ENCODE data around the gene MS4A6A. TPM values are rescaled to one million over a fixed set of nuclear protein-coding genes. Genes with fewer than 3 reads are reported as not detected.

MS4A6A gene
- total RNA-seq, 4 donors from 2014 or later = 4.6 to 26.6 (median 18.8) TPM

DNA sequence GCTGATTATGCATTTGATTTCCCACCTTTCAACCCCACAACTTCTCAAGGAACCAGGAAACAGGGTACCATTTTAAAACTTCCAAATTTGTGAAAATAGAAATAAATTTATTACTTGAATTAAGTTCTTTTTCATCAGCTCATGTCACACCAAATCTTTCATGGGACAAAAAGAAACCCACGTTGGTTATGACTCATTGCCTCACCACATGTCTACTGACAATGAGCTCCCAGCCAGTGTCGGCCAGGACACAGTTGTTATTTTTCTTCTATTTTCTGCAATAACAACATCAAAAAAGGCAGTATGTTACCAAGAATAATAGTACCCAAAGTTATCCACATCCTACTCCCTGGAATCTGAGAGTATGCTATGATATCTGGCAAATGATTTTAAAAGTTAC, 17.3 kb downstream of the MS4A6A start:
- no peaks in the 10 kb centered on the region for H3K4me1 ChIP-seq
- no peak for ATAC-seq
- TF ChIP-seq, protein P1, sequence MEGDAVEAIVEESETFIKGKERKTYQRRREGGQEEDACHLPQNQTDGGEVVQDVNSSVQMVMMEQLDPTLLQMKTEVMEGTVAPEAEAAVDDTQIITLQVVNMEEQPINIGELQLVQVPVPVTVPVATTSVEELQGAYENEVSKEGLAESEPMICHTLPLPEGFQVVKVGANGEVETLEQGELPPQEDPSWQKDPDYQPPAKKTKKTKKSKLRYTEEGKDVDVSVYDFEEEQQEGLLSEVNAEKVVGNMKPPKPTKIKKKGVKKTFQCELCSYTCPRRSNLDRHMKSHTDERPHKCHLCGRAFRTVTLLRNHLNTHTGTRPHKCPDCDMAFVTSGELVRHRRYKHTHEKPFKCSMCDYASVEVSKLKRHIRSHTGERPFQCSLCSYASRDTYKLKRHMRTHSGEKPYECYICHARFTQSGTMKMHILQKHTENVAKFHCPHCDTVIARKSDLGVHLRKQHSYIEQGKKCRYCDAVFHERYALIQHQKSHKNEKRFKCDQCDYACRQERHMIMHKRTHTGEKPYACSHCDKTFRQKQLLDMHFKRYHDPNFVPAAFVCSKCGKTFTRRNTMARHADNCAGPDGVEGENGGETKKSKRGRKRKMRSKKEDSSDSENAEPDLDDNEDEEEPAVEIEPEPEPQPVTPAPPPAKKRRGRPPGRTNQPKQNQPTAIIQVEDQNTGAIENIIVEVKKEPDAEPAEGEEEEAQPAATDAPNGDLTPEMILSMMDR (IDR thresholded peaks at IDR 0.05 in 4 of 5, conservative IDR thresholded peaks at IDR 0.05 in 1 of 5) = no peak
- no peak for TF ChIP-seq POLR2A (IDR thresholded peaks at IDR 0.05)
- H3K36me3 ChIP-seq = no peaks in the 10 kb centered on the region
- DNase-seq = no peak
- intact Hi-C loops (cut with DNase I; ENCODE audit: low total_unique reads) = no loop called here
- H3K9me3 ChIP-seq = no peaks in the 10 kb centered on the region
- H3K4me3 ChIP-seq = no peak overlapping the region
- H3K27ac ChIP-seq = no peak overlapping the region
- H3K27me3 ChIP-seq = no peaks in the 10 kb centered on the region
- in situ Hi-C loops (cut with MboI; ENCODE audit: low sequenced_read_pairs in 4 of 4) = no loop called here

DNA sequence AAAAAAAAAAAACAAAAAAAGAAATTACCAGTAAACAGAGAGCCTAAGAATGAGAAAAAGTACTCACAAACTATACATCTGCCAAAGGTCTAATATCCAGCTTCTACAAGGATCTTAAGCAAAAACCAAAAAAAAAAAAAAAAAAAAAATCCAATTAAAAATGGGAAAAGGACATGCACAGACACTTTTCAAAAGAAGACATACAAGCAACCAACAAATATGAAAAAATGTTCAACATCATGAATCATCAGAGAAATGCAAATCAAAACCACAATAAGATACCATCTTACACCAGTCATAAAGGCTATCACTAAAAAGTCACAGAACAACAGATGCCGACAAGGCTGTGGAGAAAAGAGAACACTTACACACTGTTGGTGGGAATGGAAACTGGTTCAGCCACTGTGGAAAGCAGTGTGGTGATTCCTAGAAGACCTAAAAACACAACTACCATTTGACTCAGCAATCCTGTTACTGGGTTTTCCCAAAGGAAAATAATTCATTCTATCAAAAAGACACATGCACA, 18.3 kb downstream of the MS4A6A start:
- intact Hi-C loops (cut with DNase I; ENCODE audit: low total_unique reads) (no loop called here), in situ Hi-C loops (cut with MboI; ENCODE audit: low sequenced_read_pairs in 4 of 4) (no loop called here)
- DNase-seq = no peak
- no peaks in the 10 kb centered on the region for H3K4me1 ChIP-seq
- no peaks in the 10 kb centered on the region for H3K9me3 ChIP-seq
- no peaks in the 10 kb centered on the region for H3K36me3 ChIP-seq
- no peak for TF ChIP-seq POLR2A (IDR thresholded peaks at IDR 0.05)
- TF ChIP-seq, protein P1 (IDR thresholded peaks at IDR 0.05 in 4 of 5, conservative IDR thresholded peaks at IDR 0.05 in 1 of 5) = no peak
- H3K4me3 ChIP-seq = no peak overlapping the region
- no peak overlapping the region for H3K27ac ChIP-seq
- ATAC-seq = no peak
- no peaks in the 10 kb centered on the region for H3K27me3 ChIP-seq

DNA sequence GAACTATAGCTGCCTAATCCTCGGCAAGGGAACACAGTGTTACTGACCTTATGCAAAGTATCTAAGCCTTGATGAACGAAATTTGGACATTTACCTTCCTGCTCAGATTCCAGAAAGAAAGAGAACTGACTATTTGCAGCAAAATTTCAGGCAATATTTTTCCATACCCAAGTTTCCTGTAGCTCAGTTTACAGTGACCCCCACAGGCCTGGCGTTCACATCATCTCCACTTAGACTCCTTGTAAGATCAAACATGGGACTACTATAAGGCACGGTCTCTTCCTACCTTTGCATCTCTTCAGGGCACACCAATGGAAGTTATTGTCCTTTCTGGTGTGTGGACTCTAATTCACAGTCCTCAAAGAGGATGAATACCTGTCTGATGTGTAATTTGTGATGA, 21.1 kb downstream of the MS4A6A start:
- DNase-seq = no peak
- Histone ChIP-seq H3K27ac (peak overlapping the region in 3 of 4 donors; percentile 31 to 52 (median 33)), H3K27me3 (no peaks in the 10 kb centered on the region), H3K4me3 (no peak overlapping the region), H3K4me1 (no peaks in the 10 kb centered on the region), H3K9me3 (no peaks in the 10 kb centered on the region), H3K36me3 (no peaks in the 10 kb centered on the region)
- no peak for TF ChIP-seq POLR2A (IDR thresholded peaks at IDR 0.05)
- TF ChIP-seq, protein P1 (IDR thresholded peaks at IDR 0.05 in 4 of 5, conservative IDR thresholded peaks at IDR 0.05 in 1 of 5) = no peak
- in situ Hi-C loops (cut with MboI; ENCODE audit: low sequenced_read_pairs in 4 of 4) = no loop called here
- intact Hi-C loops (cut with DNase I; ENCODE audit: low total_unique reads) = no loop called here
- ATAC-seq = no peak

DNA sequence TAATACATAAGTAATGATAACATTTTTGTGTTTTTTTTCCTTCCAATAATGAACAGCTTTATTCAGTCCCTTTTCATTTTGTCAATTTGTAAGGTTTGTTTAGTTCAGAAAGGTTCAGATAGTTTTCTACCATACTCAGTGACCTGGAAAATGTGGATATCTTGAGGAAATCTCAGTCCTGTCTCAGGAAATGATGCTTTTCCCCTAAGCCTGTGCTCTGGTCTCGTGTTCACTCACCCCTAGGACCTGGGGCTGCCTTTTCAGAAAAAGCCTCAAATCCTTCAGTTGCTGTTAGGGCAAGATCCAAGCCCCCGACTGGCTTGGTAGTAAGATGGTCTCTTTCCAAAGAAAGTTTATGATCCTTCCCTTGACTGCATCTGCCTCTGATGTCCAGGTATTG, 21.8 kb downstream of the MS4A6A start:
- DNase-seq (no peak), ATAC-seq (no peak)
- intact Hi-C loops (cut with DNase I; ENCODE audit: low total_unique reads) = no loop called here
- H3K4me1 ChIP-seq = no peaks in the 10 kb centered on the region
- in situ Hi-C loops (cut with MboI; ENCODE audit: low sequenced_read_pairs in 4 of 4) = no loop called here
- H3K27me3 ChIP-seq = no peaks in the 10 kb centered on the region
- no peak overlapping the region for H3K4me3 ChIP-seq
- H3K27ac ChIP-seq = peak overlapping the region in 3 of 4 donors; percentile 31 to 52 (median 33)
- H3K9me3 ChIP-seq = no peaks in the 10 kb centered on the region
- no peaks in the 10 kb centered on the region for H3K36me3 ChIP-seq
- no peak for TF ChIP-seq POLR2A (IDR thresholded peaks at IDR 0.05)
- TF ChIP-seq, protein P1 (IDR thresholded peaks at IDR 0.05 in 4 of 5, conservative IDR thresholded peaks at IDR 0.05 in 1 of 5) = no peak

DNA sequence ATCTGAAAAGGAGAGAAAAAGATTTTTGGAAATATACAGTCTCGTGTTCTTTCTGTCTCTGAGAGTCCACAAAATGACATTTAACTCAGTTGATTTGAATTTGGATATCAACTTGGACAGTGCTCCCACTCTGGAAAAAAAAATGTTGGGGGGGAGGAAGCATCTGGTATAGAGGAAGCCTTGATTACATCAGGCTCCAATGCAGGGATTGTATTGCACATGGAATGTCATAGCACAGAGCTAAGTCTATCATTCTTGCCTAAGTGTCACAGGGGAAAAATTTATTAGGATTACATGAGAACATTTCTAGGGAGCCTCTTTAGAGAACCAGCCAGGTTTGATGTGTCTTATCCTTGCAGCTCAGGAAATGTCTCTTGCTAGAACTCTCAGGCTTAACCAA, 23.0 kb downstream of the MS4A6A start:
- ATAC-seq = no peak
- no peaks in the 10 kb centered on the region for H3K9me3 ChIP-seq
- H3K27me3 ChIP-seq = no peaks in the 10 kb centered on the region
- peak overlapping the region in 1 of 4 donors; percentile 21 for H3K27ac ChIP-seq
- H3K4me3 ChIP-seq = no peak overlapping the region
- no peaks in the 10 kb centered on the region for H3K36me3 ChIP-seq
- TF ChIP-seq, protein P1 (IDR thresholded peaks at IDR 0.05 in 4 of 5, conservative IDR thresholded peaks at IDR 0.05 in 1 of 5) = no peak
- no peak for TF ChIP-seq POLR2A (IDR thresholded peaks at IDR 0.05)
- intact Hi-C loops (cut with DNase I; ENCODE audit: low total_unique reads) = no loop called here
- no peak for DNase-seq
- in situ Hi-C loops (cut with MboI; ENCODE audit: low sequenced_read_pairs in 4 of 4) = no loop called here
- no peaks in the 10 kb centered on the region for H3K4me1 ChIP-seq
